SK-N-SH (cell line): Measurements from ENCODE around the gene CNTN4. TPM values are rescaled to one million over a fixed set of nuclear protein-coding genes. Genes with fewer than 3 reads are reported as not detected.

Source experiments
- CTCF ChIA-PET: fragments of 300-600, 350-600 bp; formaldehyde crosslinking; extraction: SDS; loops from one replicate; lab custom pipeline; 2021; lab: Yijun Ruan, JAX
- POLR2A ChIA-PET: fragments of 350-600 bp; sonication (Branson Sonifier 250); formaldehyde crosslinking; extraction: SDS; loops from one replicate; lab custom pipeline; 2020; ENCODE audit warnings: antibody characterized with exemption, inconsistent platforms; lab: Yijun Ruan, JAX
- DNase-seq: peaks from one replicate; pipeline ENCODE4 v3.0.0; 2012
- H2AFZ ChIP-seq: fragments of 200-600 bp; sonication (generic); 2 replicates; pipeline ENCODE4 v1.8.1; 2016; ENCODE audit warnings: antibody characterized with exemption, mild to moderate bottlenecking, low read depth
- H3F3A ChIP-seq: fragments of 200-600 bp; sonication (generic); replicated peaks from 2 replicates; pipeline ENCODE3; 2016; ENCODE audit warnings: antibody characterized with exemption, mild to moderate bottlenecking; ENCODE audit not compliant: insufficient read depth
- H3K27ac ChIP-seq, 2 experiments: fragments of 200-500 bp in 1 of 2; fragments of 200-600 bp in 1 of 2; sonication (Bioruptor generic) in 1 of 2; sonication (generic), shearing (Covaris generic) in 1 of 2; 2 replicates each; pipeline versions ENCODE4 v1.5.1 to v1.6.1; 2014 to 2016; ENCODE audit warnings: low read depth in 2 of 2, inconsistent platforms in 1 of 2, low read length in 1 of 2, mild to moderate bottlenecking in 1 of 2, mixed read lengths in 1 of 2
- H3K27me3 ChIP-seq: fragments of 200-600 bp; sonication (generic), shearing (Covaris generic); 2 replicates; pipeline ENCODE4 v1.6.1; 2016; ENCODE audit warnings: mixed run types; ENCODE audit not compliant: insufficient read depth
- H3K36me3 ChIP-seq, 2 experiments: fragments of 200-500 bp in 1 of 2; fragments of 200-600 bp in 1 of 2; sonication (Bioruptor generic) in 1 of 2; sonication (generic) in 1 of 2; replicated peaks in 1 of 2; 2 replicates each; pipeline versions ENCODE3 to v1.5.1; 2014 to 2016; ENCODE audit warnings: low read length in 1 of 2, mild to moderate bottlenecking in 1 of 2; ENCODE audit not compliant: insufficient read depth in 2 of 2, control insufficient read depth in 1 of 2
- H3K4me1 ChIP-seq, 2 experiments: fragments of 200-500 bp in 1 of 2; fragments of 200-600 bp in 1 of 2; sonication (Bioruptor generic) in 1 of 2; sonication (generic), shearing (Covaris generic) in 1 of 2; 2 replicates each; pipeline versions ENCODE4 v1.5.1 to v1.6.1; 2014 to 2016; ENCODE audit warnings: low read depth in 1 of 2, low read length in 1 of 2, mixed run types in 1 of 2; ENCODE audit not compliant: insufficient read depth in 2 of 2, control insufficient read depth in 1 of 2
- H3K4me2 ChIP-seq: fragments of 200-600 bp; sonication (generic), shearing (Covaris generic); 2 replicates; pipeline ENCODE4 v1.6.1; 2017; ENCODE audit warnings: mixed run types
- H3K4me3 ChIP-seq, 2 experiments: fragments of 200-500 bp in 1 of 2; fragments of 200-600 bp in 1 of 2; sonication (Bioruptor generic) in 1 of 2; sonication (generic), shearing (Covaris generic) in 1 of 2; 2 replicates each; pipeline versions ENCODE4 v1.5.1 to v1.8.1; 2014 to 2016; ENCODE audit warnings: low read depth in 2 of 2, inconsistent platforms in 1 of 2, low read length in 1 of 2, mild to moderate bottlenecking in 1 of 2, mixed read lengths in 1 of 2, moderate library complexity in 1 of 2
- H3K79me2 ChIP-seq: fragments of 200-600 bp; sonication (generic); 2 replicates; pipeline ENCODE4 v1.8.1; 2017; ENCODE audit warnings: mild to moderate bottlenecking; ENCODE audit not compliant: insufficient read depth
- H3K9ac ChIP-seq: fragments of 200-600 bp; sonication (generic); 2 replicates; pipeline ENCODE4 v1.6.1; 2017; ENCODE audit warnings: mixed run types
- H3K9me2 ChIP-seq: fragments of 200-600 bp; sonication (generic); 2 replicates; pipeline ENCODE4 v1.6.1; 2017; ENCODE audit warnings: mixed run types
- H3K9me3 ChIP-seq: fragments of 200-600 bp; sonication (generic); 2 replicates; pipeline ENCODE4 v1.6.1; 2017; ENCODE audit warnings: mixed run types, mild to moderate bottlenecking, moderate library complexity
- H4K20me1 ChIP-seq: fragments of 200-600 bp; sonication (generic); 2 replicates; pipeline ENCODE4 v1.6.1; 2017; ENCODE audit warnings: mild to moderate bottlenecking, mixed run types; ENCODE audit not compliant: insufficient read depth
- EP300 ChIP-seq, 2 experiments: IDR thresholded peaks; 2 replicates each; pipeline versions ENCODE4 v1.4.0 to v1.6.1; 2012; ENCODE audit warnings: borderline replicate concordance in 1 of 2, low read depth in 1 of 2, low read length in 1 of 2
- EZH2phosphoT487 ChIP-seq: fragments of 200-600 bp; sonication (generic); IDR thresholded peaks from 2 replicates; pipeline ENCODE4 v1.6.1; 2017; ENCODE audit warnings: low read depth, mixed run types, mild to moderate bottlenecking, antibody characterized with exemption, moderate library complexity, borderline replicate concordance
- GATA2 ChIP-seq: sonication (generic); formaldehyde crosslinking; IDR thresholded peaks from 2 replicates; pipeline ENCODE4 v1.5.0; 2020; ENCODE audit warnings: mild to moderate bottlenecking, missing genetic modification reagents
- MEF2A ChIP-seq: IDR thresholded peaks from 2 replicates; pipeline ENCODE4 v1.4.0; 2012; ENCODE audit warnings: low read depth, borderline replicate concordance
- NFIC ChIP-seq: IDR thresholded peaks from 2 replicates; pipeline ENCODE4 v1.4.0; 2012; ENCODE audit warnings: borderline replicate concordance
- POLR2AphosphoS5 ChIP-seq: IDR thresholded peaks from 2 replicates; pipeline ENCODE4 v1.6.1; 2012; ENCODE audit warnings: low read depth, low read length
- RAD21 ChIP-seq: IDR thresholded peaks from 2 replicates; pipeline ENCODE4 v1.6.1; 2012; ENCODE audit warnings: mild to moderate bottlenecking, low read length
- RCOR1 ChIP-seq: fragments of 150-350 bp; IDR thresholded peaks from 2 replicates; pipeline ENCODE4 v1.6.1; 2017; ENCODE audit warnings: antibody characterized with exemption, low read length
- RFX5 ChIP-seq: IDR thresholded peaks from 2 replicates; pipeline ENCODE4 v1.6.1; 2012; ENCODE audit warnings: mild to moderate bottlenecking, improper control_type of control experiment, low read length
- RXRA ChIP-seq: IDR thresholded peaks from 2 replicates; pipeline ENCODE4 v1.4.0; 2012; ENCODE audit warnings: low read depth, mild to moderate bottlenecking, borderline replicate concordance
- SIN3A ChIP-seq: IDR thresholded peaks from 2 replicates; pipeline ENCODE4 v1.6.1; 2012; ENCODE audit warnings: low read depth, mild to moderate bottlenecking, low read length, moderate library complexity, borderline replicate concordance
- TAF1 ChIP-seq: IDR thresholded peaks from 2 replicates; pipeline ENCODE4 v1.6.1; 2012; ENCODE audit warnings: low read depth, mild to moderate bottlenecking, low read length, moderate library complexity, borderline replicate concordance
- TCF12 ChIP-seq: IDR thresholded peaks from 2 replicates; pipeline ENCODE4 v1.4.0; 2012
- TEAD4 ChIP-seq: IDR thresholded peaks from 2 replicates; pipeline ENCODE4 v1.4.0; 2012; ENCODE audit warnings: mild to moderate bottlenecking, borderline replicate concordance; ENCODE audit not compliant: insufficient read depth
- YY1 ChIP-seq: IDR thresholded peaks from 2 replicates; pipeline ENCODE4 v1.4.0; 2012; ENCODE audit warnings: low read depth, mild to moderate bottlenecking
- WGBS: methylation state at CpG from one replicate; pipeline ENCODE4 v1.1.6; 2017; ENCODE audit warnings: low lambda C conversion rate; 5-methylcytosine and 5-hydroxymethylcytosine counted together
- polyA plus RNA-seq, 3 experiments: library from polyadenylated mRNA; depleted of rRNA; stranded (reverse); fragments of >200 nt; gene quantifications; 2 replicates each; pipeline ENCODE4 v1.2.3, GENCODE V29; 2012
- TF ChIP-seq, protein P1 (sequence below): IDR thresholded peaks from 2 replicates; pipeline ENCODE4 v1.4.0; 2012; ENCODE audit warnings: low read depth, borderline replicate concordance
- TF ChIP-seq, protein P2 (sequence below): fragments of 150-350 bp; IDR thresholded peaks from 2 replicates; pipeline ENCODE4 v1.6.1; 2017; ENCODE audit warnings: antibody characterized with exemption, low read length, low read depth, borderline replicate concordance
- TF ChIP-seq, protein P3 (sequence below): IDR thresholded peaks from 2 replicates; pipeline ENCODE4 v1.4.0; 2012; ENCODE audit warnings: low read depth
- TF ChIP-seq, protein P4 (sequence below): IDR thresholded peaks from 2 replicates; pipeline ENCODE4 v1.4.0; 2012; ENCODE audit warnings: low read depth, borderline replicate concordance
- TF ChIP-seq, protein P5 (sequence below): IDR thresholded peaks from 2 replicates; pipeline ENCODE4 v1.6.1; 2012; ENCODE audit warnings: mild to moderate bottlenecking, low read depth, low read length, moderate library complexity

CNTN4 gene
- polyA plus RNA-seq, 1 of the 3 experiments (the other 2 are of a cell fraction) = 0.12 TPM

DNA sequence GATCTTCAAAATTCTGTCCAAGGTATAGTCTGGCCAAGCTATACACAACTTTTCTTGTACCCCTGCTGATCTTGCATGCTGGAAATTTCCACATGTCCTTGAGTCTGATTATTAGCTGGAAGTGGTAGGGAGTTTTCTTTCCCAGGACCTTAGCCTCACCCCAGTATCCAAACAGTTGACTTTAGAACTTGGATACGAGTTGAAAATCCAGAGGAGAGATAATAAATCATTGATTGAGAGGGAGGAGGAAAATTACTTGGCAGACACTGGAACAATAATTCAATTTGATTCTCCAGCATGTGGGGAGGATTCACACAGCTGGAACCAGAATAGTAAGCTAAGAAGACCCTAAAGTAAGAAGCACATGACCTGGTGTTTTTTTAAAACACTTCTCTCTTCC lies 895.1 kb downstream of the CNTN4 start:
- Histone ChIP-seq H2AFZ (no peak overlapping the region), H3K4me2 (no peak overlapping the region), H3K27me3 (no peaks in the 10 kb centered on the region), H3K4me1 (no peaks in the 10 kb centered on the region; a peak in 1 of 4 replicates), H3K79me2 (no peaks in the 10 kb centered on the region), H3K9ac (no peak overlapping the region), H3K9me2 (no peaks in the 10 kb centered on the region), H3K36me3 (no peaks in the 10 kb centered on the region), H3F3A (no peaks in the 10 kb centered on the region), H3K4me3 (no peak overlapping the region), H3K9me3 (no peaks in the 10 kb centered on the region), H3K27ac (no peak overlapping the region), H4K20me1 (no peaks in the 10 kb centered on the region)
- ChIA-PET CTCF (no interaction called here), POLR2A (no interaction called here)
- 4% methylated on average over 1 of the region's 1 CpG for WGBS
- no peak for DNase-seq
- no peak for TF ChIP-seq NFIC
- TF ChIP-seq SIN3A = no peak
- TF ChIP-seq, protein P1, sequence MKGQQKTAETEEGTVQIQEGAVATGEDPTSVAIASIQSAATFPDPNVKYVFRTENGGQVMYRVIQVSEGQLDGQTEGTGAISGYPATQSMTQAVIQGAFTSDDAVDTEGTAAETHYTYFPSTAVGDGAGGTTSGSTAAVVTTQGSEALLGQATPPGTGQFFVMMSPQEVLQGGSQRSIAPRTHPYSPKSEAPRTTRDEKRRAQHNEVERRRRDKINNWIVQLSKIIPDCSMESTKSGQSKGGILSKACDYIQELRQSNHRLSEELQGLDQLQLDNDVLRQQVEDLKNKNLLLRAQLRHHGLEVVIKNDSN = no peak
- TF ChIP-seq YY1 = no peak
- TF ChIP-seq RAD21 = no peak
- no peak for TF ChIP-seq TCF12
- TF ChIP-seq, protein P2, sequence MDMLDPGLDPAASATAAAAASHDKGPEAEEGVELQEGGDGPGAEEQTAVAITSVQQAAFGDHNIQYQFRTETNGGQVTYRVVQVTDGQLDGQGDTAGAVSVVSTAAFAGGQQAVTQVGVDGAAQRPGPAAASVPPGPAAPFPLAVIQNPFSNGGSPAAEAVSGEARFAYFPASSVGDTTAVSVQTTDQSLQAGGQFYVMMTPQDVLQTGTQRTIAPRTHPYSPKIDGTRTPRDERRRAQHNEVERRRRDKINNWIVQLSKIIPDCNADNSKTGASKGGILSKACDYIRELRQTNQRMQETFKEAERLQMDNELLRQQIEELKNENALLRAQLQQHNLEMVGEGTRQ = no peak
- TF ChIP-seq TEAD4 = no peak
- TF ChIP-seq, protein P3, sequence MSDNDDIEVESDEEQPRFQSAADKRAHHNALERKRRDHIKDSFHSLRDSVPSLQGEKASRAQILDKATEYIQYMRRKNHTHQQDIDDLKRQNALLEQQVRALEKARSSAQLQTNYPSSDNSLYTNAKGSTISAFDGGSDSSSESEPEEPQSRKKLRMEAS = no peak
- no peak for TF ChIP-seq POLR2AphosphoS5
- no peak for TF ChIP-seq EP300 (IDR thresholded peaks at IDR 0.05; ENCODE audit: borderline replicate concordance in 1 of 2, low read depth in 1 of 2, low read length in 1 of 2)
- TF ChIP-seq, protein P4, sequence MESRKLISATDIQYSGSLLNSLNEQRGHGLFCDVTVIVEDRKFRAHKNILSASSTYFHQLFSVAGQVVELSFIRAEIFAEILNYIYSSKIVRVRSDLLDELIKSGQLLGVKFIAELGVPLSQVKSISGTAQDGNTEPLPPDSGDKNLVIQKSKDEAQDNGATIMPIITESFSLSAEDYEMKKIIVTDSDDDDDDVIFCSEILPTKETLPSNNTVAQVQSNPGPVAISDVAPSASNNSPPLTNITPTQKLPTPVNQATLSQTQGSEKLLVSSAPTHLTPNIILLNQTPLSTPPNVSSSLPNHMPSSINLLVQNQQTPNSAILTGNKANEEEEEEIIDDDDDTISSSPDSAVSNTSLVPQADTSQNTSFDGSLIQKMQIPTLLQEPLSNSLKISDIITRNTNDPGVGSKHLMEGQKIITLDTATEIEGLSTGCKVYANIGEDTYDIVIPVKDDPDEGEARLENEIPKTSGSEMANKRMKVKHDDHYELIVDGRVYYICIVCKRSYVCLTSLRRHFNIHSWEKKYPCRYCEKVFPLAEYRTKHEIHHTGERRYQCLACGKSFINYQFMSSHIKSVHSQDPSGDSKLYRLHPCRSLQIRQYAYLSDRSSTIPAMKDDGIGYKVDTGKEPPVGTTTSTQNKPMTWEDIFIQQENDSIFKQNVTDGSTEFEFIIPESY = no peak
- TF ChIP-seq GATA2 (CRISPR knock-in tag) = no peak
- TF ChIP-seq TAF1 = no peak
- TF ChIP-seq MEF2A = no peak
- TF ChIP-seq RXRA = no peak
- TF ChIP-seq EZH2phosphoT487 = no peak
- TF ChIP-seq, protein P5, sequence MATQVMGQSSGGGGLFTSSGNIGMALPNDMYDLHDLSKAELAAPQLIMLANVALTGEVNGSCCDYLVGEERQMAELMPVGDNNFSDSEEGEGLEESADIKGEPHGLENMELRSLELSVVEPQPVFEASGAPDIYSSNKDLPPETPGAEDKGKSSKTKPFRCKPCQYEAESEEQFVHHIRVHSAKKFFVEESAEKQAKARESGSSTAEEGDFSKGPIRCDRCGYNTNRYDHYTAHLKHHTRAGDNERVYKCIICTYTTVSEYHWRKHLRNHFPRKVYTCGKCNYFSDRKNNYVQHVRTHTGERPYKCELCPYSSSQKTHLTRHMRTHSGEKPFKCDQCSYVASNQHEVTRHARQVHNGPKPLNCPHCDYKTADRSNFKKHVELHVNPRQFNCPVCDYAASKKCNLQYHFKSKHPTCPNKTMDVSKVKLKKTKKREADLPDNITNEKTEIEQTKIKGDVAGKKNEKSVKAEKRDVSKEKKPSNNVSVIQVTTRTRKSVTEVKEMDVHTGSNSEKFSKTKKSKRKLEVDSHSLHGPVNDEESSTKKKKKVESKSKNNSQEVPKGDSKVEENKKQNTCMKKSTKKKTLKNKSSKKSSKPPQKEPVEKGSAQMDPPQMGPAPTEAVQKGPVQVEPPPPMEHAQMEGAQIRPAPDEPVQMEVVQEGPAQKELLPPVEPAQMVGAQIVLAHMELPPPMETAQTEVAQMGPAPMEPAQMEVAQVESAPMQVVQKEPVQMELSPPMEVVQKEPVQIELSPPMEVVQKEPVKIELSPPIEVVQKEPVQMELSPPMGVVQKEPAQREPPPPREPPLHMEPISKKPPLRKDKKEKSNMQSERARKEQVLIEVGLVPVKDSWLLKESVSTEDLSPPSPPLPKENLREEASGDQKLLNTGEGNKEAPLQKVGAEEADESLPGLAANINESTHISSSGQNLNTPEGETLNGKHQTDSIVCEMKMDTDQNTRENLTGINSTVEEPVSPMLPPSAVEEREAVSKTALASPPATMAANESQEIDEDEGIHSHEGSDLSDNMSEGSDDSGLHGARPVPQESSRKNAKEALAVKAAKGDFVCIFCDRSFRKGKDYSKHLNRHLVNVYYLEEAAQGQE = no peak
- TF ChIP-seq RFX5 = no peak
- no peak for TF ChIP-seq RCOR1
